SK-N-SH (cell line): ENCODE measurements around the gene SCGB1C2. TPM values are rescaled to one million over a fixed set of nuclear protein-coding genes. Genes with fewer than 3 reads are reported as not detected.

Source experiments
- CTCF ChIA-PET: fragments of 300-600, 350-600 bp; formaldehyde crosslinking; extraction: SDS; loops from one replicate; lab custom pipeline; 2021; lab: Yijun Ruan, JAX
- POLR2A ChIA-PET: fragments of 350-600 bp; sonication (Branson Sonifier 250); formaldehyde crosslinking; extraction: SDS; loops from one replicate; lab custom pipeline; 2020; ENCODE audit warnings: antibody characterized with exemption, inconsistent platforms; lab: Yijun Ruan, JAX
- DNase-seq: peaks from one replicate; pipeline ENCODE4 v3.0.0; 2012
- H2AFZ ChIP-seq: fragments of 200-600 bp; sonication (generic); 2 replicates; pipeline ENCODE4 v1.8.1; 2016; ENCODE audit warnings: antibody characterized with exemption, mild to moderate bottlenecking, low read depth
- H3F3A ChIP-seq: fragments of 200-600 bp; sonication (generic); replicated peaks from 2 replicates; pipeline ENCODE3; 2016; ENCODE audit warnings: antibody characterized with exemption, mild to moderate bottlenecking; ENCODE audit not compliant: insufficient read depth
- H3K27ac ChIP-seq, 2 experiments: fragments of 200-500 bp in 1 of 2; fragments of 200-600 bp in 1 of 2; sonication (Bioruptor generic) in 1 of 2; sonication (generic), shearing (Covaris generic) in 1 of 2; 2 replicates each; pipeline versions ENCODE4 v1.5.1 to v1.6.1; 2014 to 2016; ENCODE audit warnings: low read depth in 2 of 2, inconsistent platforms in 1 of 2, low read length in 1 of 2, mild to moderate bottlenecking in 1 of 2, mixed read lengths in 1 of 2
- H3K27me3 ChIP-seq: fragments of 200-600 bp; sonication (generic), shearing (Covaris generic); 2 replicates; pipeline ENCODE4 v1.6.1; 2016; ENCODE audit warnings: mixed run types; ENCODE audit not compliant: insufficient read depth
- H3K36me3 ChIP-seq, 2 experiments: fragments of 200-500 bp in 1 of 2; fragments of 200-600 bp in 1 of 2; sonication (Bioruptor generic) in 1 of 2; sonication (generic) in 1 of 2; replicated peaks in 1 of 2; 2 replicates each; pipeline versions ENCODE3 to v1.5.1; 2014 to 2016; ENCODE audit warnings: low read length in 1 of 2, mild to moderate bottlenecking in 1 of 2; ENCODE audit not compliant: insufficient read depth in 2 of 2, control insufficient read depth in 1 of 2
- H3K4me1 ChIP-seq, 2 experiments: fragments of 200-500 bp in 1 of 2; fragments of 200-600 bp in 1 of 2; sonication (Bioruptor generic) in 1 of 2; sonication (generic), shearing (Covaris generic) in 1 of 2; 2 replicates each; pipeline versions ENCODE4 v1.5.1 to v1.6.1; 2014 to 2016; ENCODE audit warnings: low read depth in 1 of 2, low read length in 1 of 2, mixed run types in 1 of 2; ENCODE audit not compliant: insufficient read depth in 2 of 2, control insufficient read depth in 1 of 2
- H3K4me2 ChIP-seq: fragments of 200-600 bp; sonication (generic), shearing (Covaris generic); 2 replicates; pipeline ENCODE4 v1.6.1; 2017; ENCODE audit warnings: mixed run types
- H3K4me3 ChIP-seq, 2 experiments: fragments of 200-500 bp in 1 of 2; fragments of 200-600 bp in 1 of 2; sonication (Bioruptor generic) in 1 of 2; sonication (generic), shearing (Covaris generic) in 1 of 2; 2 replicates each; pipeline versions ENCODE4 v1.5.1 to v1.8.1; 2014 to 2016; ENCODE audit warnings: low read depth in 2 of 2, inconsistent platforms in 1 of 2, low read length in 1 of 2, mild to moderate bottlenecking in 1 of 2, mixed read lengths in 1 of 2, moderate library complexity in 1 of 2
- H3K79me2 ChIP-seq: fragments of 200-600 bp; sonication (generic); 2 replicates; pipeline ENCODE4 v1.8.1; 2017; ENCODE audit warnings: mild to moderate bottlenecking; ENCODE audit not compliant: insufficient read depth
- H3K9ac ChIP-seq: fragments of 200-600 bp; sonication (generic); 2 replicates; pipeline ENCODE4 v1.6.1; 2017; ENCODE audit warnings: mixed run types
- H3K9me2 ChIP-seq: fragments of 200-600 bp; sonication (generic); 2 replicates; pipeline ENCODE4 v1.6.1; 2017; ENCODE audit warnings: mixed run types
- H3K9me3 ChIP-seq: fragments of 200-600 bp; sonication (generic); 2 replicates; pipeline ENCODE4 v1.6.1; 2017; ENCODE audit warnings: mixed run types, mild to moderate bottlenecking, moderate library complexity
- H4K20me1 ChIP-seq: fragments of 200-600 bp; sonication (generic); 2 replicates; pipeline ENCODE4 v1.6.1; 2017; ENCODE audit warnings: mild to moderate bottlenecking, mixed run types; ENCODE audit not compliant: insufficient read depth
- EP300 ChIP-seq, 2 experiments: IDR thresholded peaks; 2 replicates each; pipeline versions ENCODE4 v1.4.0 to v1.6.1; 2012; ENCODE audit warnings: borderline replicate concordance in 1 of 2, low read depth in 1 of 2, low read length in 1 of 2
- EZH2phosphoT487 ChIP-seq: fragments of 200-600 bp; sonication (generic); IDR thresholded peaks from 2 replicates; pipeline ENCODE4 v1.6.1; 2017; ENCODE audit warnings: low read depth, mixed run types, mild to moderate bottlenecking, antibody characterized with exemption, moderate library complexity, borderline replicate concordance
- FOSL2 ChIP-seq: IDR thresholded peaks from 2 replicates; pipeline ENCODE4 v1.4.0; 2012; ENCODE audit warnings: low read depth, mild to moderate bottlenecking, moderate library complexity, borderline replicate concordance
- FOXJ3 ChIP-seq: sonication (generic); formaldehyde crosslinking; IDR thresholded peaks from 2 replicates; pipeline ENCODE4 v1.5.1; 2020; ENCODE audit warnings: mild to moderate bottlenecking, missing genetic modification reagents
- GATA2 ChIP-seq: sonication (generic); formaldehyde crosslinking; IDR thresholded peaks from 2 replicates; pipeline ENCODE4 v1.5.0; 2020; ENCODE audit warnings: mild to moderate bottlenecking, missing genetic modification reagents
- MXI1 ChIP-seq: IDR thresholded peaks from 2 replicates; pipeline ENCODE4 v1.6.1; 2012; ENCODE audit warnings: mild to moderate bottlenecking, low read depth, low read length, improper control_type of control experiment
- NFIC ChIP-seq: IDR thresholded peaks from 2 replicates; pipeline ENCODE4 v1.4.0; 2012; ENCODE audit warnings: borderline replicate concordance
- NRF1 ChIP-seq: IDR thresholded peaks from 2 replicates; pipeline ENCODE4 v1.6.1; 2012; ENCODE audit warnings: low read depth, mild to moderate bottlenecking, low read length
- RAD21 ChIP-seq: IDR thresholded peaks from 2 replicates; pipeline ENCODE4 v1.6.1; 2012; ENCODE audit warnings: mild to moderate bottlenecking, low read length
- REST ChIP-seq: IDR thresholded peaks from 2 replicates; pipeline ENCODE4 v1.6.1; 2012; ENCODE audit warnings: mild to moderate bottlenecking, low read depth, low read length, moderate library complexity
- RFX5 ChIP-seq: IDR thresholded peaks from 2 replicates; pipeline ENCODE4 v1.6.1; 2012; ENCODE audit warnings: mild to moderate bottlenecking, improper control_type of control experiment, low read length
- RXRA ChIP-seq: IDR thresholded peaks from 2 replicates; pipeline ENCODE4 v1.4.0; 2012; ENCODE audit warnings: low read depth, mild to moderate bottlenecking, borderline replicate concordance
- SMC3 ChIP-seq: IDR thresholded peaks from 2 replicates; pipeline ENCODE4 v1.6.1; 2012; ENCODE audit warnings: low read depth, low read length, improper control_type of control experiment
- TAF1 ChIP-seq: IDR thresholded peaks from 2 replicates; pipeline ENCODE4 v1.6.1; 2012; ENCODE audit warnings: low read depth, mild to moderate bottlenecking, low read length, moderate library complexity, borderline replicate concordance
- TEAD4 ChIP-seq: IDR thresholded peaks from 2 replicates; pipeline ENCODE4 v1.4.0; 2012; ENCODE audit warnings: mild to moderate bottlenecking, borderline replicate concordance; ENCODE audit not compliant: insufficient read depth
- USF1 ChIP-seq: IDR thresholded peaks from 2 replicates; pipeline ENCODE4 v1.4.0; 2012; ENCODE audit warnings: low read depth, borderline replicate concordance
- WGBS: methylation state at CpG from one replicate; pipeline ENCODE4 v1.1.6; 2017; ENCODE audit warnings: low lambda C conversion rate; 5-methylcytosine and 5-hydroxymethylcytosine counted together
- polyA plus RNA-seq, 3 experiments: library from polyadenylated mRNA; depleted of rRNA; stranded (reverse); fragments of >200 nt; gene quantifications; 2 replicates each; pipeline ENCODE4 v1.2.3, GENCODE V29; 2012
- TF ChIP-seq, protein P1 (sequence below): fragments of 150-350 bp; IDR thresholded peaks from 2 replicates; pipeline ENCODE4 v1.6.1; 2016; ENCODE audit warnings: mild to moderate bottlenecking, low read depth, low read length

Gene SCGB1C2
- polyA plus RNA-seq, 1 of the 3 experiments (the other 2 are of a cell fraction): not detected

GRCh38 chr17:146983-147761, 9.8 kb downstream of the SCGB1C2 start:
- TF ChIP-seq RFX5: no peak
- no peak for TF ChIP-seq EZH2phosphoT487
- no peak for TF ChIP-seq USF1
- TF ChIP-seq TEAD4: no peak
- TF ChIP-seq FOXJ3: no peak
- H2AFZ ChIP-seq: no peak overlapping the region
- no peaks in the 10 kb centered on the region for H3K27me3 ChIP-seq
- no peaks in the 10 kb centered on the region for H4K20me1 ChIP-seq
- no peaks in the 10 kb centered on the region for H3K9me2 ChIP-seq
- no peaks in the 10 kb centered on the region for H3F3A ChIP-seq
- H3K4me1 ChIP-seq: peaks cover 0 to 2% of the 10 kb centered on the region in 2 experiments; a peak in 1 of 4 replicates
- no peak overlapping the region for H3K4me3 ChIP-seq
- ChIA-PET POLR2A (no interaction called here), CTCF (no interaction called here)
- no peak overlapping the region for H3K4me2 ChIP-seq
- H3K36me3 ChIP-seq: no peaks in the 10 kb centered on the region
- no peak overlapping the region for H3K27ac ChIP-seq
- no peak overlapping the region for H3K9ac ChIP-seq
- no peaks in the 10 kb centered on the region for H3K79me2 ChIP-seq
- H3K9me3 ChIP-seq: no peaks in the 10 kb centered on the region
- 69% methylated on average over 11 of the region's 27 CpGs for WGBS
- DNase-seq: no peak

DNA sequence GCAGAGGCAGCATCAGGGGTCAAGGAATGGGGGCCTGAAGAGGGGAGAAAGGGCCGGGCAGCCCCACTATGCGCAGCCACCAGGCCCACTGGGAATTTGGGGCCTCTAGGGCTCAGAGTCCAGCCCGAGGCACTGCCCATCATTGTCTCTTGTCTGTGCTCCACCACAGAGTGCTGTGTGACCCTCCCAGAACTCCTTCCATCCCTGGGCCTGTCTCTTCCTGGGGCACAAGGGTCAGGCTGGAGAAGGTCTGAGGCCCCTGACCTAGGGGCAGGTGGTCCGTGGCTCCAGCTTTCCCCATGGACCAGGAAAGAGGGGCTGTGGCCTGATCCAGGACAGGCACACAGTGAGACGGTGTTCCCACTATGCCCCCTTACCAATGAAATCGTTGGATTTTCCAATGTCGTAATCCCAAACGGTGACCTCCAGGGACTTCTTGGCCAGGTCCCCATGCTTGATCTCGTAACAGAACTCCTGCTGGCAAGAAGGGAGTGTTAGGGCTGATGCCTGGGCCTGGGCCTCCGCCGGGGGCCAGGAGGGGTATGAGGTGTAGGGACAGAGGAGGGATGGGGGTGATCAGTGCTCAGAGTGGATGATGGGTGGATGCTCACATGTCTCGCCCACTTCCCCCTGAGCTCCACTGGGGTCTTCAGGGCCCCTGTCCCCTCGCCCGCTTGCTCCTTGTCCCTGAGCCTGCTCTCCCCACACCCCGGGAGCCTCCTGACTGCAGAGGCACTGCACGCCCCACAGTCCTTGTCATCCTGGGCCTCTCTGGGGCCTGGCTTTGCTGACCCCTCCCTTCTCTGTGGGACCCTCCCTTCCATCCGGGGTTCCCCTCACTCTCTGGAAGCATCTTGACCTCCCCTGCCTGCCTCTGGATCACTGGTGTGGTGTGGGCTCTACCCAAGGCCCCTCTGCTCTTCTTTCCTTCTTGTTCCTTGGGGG, 10.7 kb downstream of the SCGB1C2 start:
- Histone ChIP-seq H3K79me2 (no peaks in the 10 kb centered on the region), H4K20me1 (no peaks in the 10 kb centered on the region), H3K27me3 (no peaks in the 10 kb centered on the region), H3K9me2 (no peaks in the 10 kb centered on the region), H3K36me3 (no peaks in the 10 kb centered on the region), H3K4me2 (no peak overlapping the region), H3K27ac (no peak overlapping the region), H3K9me3 (no peaks in the 10 kb centered on the region), H3K9ac (no peak overlapping the region), H3F3A (no peaks in the 10 kb centered on the region), H2AFZ (no peak overlapping the region), H3K4me1 (peaks cover 0 to 2% of the 10 kb centered on the region in 2 experiments; a peak in 1 of 4 replicates), H3K4me3 (no peak overlapping the region)
- WGBS: 62% methylated on average over 13 of the region's 17 CpGs
- no peak for DNase-seq
- POLR2A ChIA-PET: no interaction called here
- CTCF ChIA-PET: interaction anchor here (1.4 to 2.1 kb wide), 3 partner anchors 15 to 544 kb away, joined by 3 to 12 read pairs (median 5); no protein-coding TSS in a partner anchor
- TF ChIP-seq TEAD4: no peak
- no peak for TF ChIP-seq NRF1
- TF ChIP-seq REST: no peak
- no peak for TF ChIP-seq RAD21
- TF ChIP-seq NFIC: no peak
- TF ChIP-seq GATA2 (CRISPR knock-in tag): no peak
- TF ChIP-seq SMC3: no peak
- TF ChIP-seq EP300 (IDR thresholded peaks at IDR 0.05; ENCODE audit: borderline replicate concordance in 1 of 2, low read depth in 1 of 2, low read length in 1 of 2): no peak
- no peak for TF ChIP-seq RXRA
- TF ChIP-seq FOSL2: no peak
- TF ChIP-seq MXI1: no peak
- no peak for TF ChIP-seq EZH2phosphoT487
- TF ChIP-seq, protein P1, sequence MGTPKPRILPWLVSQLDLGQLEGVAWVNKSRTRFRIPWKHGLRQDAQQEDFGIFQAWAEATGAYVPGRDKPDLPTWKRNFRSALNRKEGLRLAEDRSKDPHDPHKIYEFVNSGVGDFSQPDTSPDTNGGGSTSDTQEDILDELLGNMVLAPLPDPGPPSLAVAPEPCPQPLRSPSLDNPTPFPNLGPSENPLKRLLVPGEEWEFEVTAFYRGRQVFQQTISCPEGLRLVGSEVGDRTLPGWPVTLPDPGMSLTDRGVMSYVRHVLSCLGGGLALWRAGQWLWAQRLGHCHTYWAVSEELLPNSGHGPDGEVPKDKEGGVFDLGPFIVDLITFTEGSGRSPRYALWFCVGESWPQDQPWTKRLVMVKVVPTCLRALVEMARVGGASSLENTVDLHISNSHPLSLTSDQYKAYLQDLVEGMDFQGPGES: no peak
- TF ChIP-seq TAF1: no peak
